ENCODE data around the gene ABLIM1.
A peak's percentile ranks its signal among the peaks of the same experiment; 100 is the strongest.
"Not testable (repeated sequence)": the region's sequence is repeated elsewhere in the genome, so short reads cannot be mapped to it uniquely, and the experiment has no call there.

The ABLIM1 gene

GRCh38 chr10:114658175-114658574 lies at the start of gene ABLIM1:
ABLIM1 (minus strand) TSS chr10:114658275; CDS start chr10:114658200, 75 bp downstream.
- no peak for DNase-seq (ENCODE audit: low read depth, low spot score)

DNA sequence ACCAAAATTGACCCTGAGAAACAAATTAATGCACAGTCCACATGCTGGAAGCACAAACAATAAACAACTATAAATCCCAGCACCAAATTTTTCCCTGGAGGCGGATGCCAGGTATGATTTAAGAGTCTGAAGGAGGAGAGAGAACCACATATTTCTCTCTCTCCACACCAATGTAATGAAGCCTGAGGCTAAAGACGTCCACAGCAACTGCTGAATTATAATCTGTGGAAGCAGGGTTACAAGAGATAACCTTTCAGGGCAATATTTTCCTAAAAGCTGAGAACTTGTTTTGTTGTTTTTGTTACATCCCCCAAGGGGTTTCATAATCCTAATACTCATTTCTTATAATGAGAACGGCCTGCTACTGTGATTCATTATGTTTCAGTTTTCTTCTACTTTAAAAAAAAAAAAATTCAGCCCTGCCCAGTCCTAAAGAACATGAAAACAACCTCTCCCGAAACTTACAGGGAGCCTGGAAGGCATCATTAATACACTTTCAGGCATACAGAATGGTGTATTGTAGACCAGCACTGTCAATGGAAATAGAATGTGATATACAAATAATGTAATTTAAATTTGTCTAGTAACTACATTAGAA lies 48.5 kb upstream of the ABLIM1 start:
- DNase-seq (ENCODE audit: low read depth, low spot score) = no peak

- DNase-seq (ENCODE audit: low read depth, low spot score) = no peak
Observed at GRCh38 chr10:114704679-114705078, 46.6 kb upstream of the ABLIM1 start.

- no peak for DNase-seq (ENCODE audit: low read depth, low spot score)
Observed at GRCh38 chr10:114703377-114704107, 45.5 kb upstream of the ABLIM1 start.

- no peak for DNase-seq (ENCODE audit: low read depth, low spot score)
Observed at GRCh38 chr10:114698271-114699061, 40.4 kb upstream of the ABLIM1 start.

GRCh38 chr10:114697061-114697598 lies 39.1 kb upstream of the ABLIM1 start:
- no peak for DNase-seq (ENCODE audit: low read depth, low spot score)

DNA sequence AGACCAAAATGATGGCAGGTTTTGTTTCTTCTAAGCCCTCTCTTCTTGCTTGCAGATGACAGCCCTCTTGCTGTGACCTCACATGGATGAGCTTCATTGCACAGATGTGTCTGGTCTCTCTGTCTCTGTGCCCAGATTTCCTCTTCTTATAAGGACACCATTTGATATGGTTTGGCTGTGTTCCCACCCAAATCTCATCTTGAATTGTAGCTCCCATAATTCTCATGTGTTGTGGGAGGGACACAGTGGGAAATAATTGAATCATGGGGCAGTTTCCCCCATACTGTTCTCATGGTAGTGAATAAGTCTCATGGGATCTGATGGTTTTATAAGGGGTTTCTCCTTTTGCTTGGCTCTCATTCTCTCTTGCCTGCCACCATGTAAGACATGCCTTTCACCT lies 38.2 kb upstream of the ABLIM1 start:
- DNase-seq (ENCODE audit: low read depth, low spot score) = not testable (repeated sequence)

DNA sequence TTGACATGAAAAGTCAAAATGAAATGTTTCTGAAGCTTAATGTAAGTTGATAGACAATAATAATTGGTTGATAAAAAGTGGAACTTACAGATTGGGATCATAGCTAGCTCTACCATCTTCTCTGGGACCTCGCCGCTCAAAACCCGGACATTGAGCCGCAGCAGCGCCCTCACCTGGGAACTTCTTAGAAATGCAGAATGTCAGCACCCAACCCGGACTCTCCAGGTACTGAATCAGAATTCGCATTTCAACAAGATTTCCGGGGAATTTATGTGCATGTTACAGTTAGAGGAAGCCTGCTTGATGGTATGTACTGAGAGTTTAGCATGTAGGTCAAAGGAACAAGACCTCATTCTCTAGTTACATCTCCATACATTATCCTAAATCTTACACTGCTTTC lies 36.7 kb upstream of the ABLIM1 start:
- DNase-seq (ENCODE audit: low read depth, low spot score) = no peak

- DNase-seq (ENCODE audit: low read depth, low spot score) = no peak
Observed at GRCh38 chr10:114694062-114694461, 36.0 kb upstream of the ABLIM1 start.

- DNase-seq (ENCODE audit: low read depth, low spot score) = no peak
Observed at GRCh38 chr10:114691442-114691941, 33.4 kb upstream of the ABLIM1 start.

GRCh38 chr10:114688786-114689185 lies 30.7 kb upstream of the ABLIM1 start:
- DNase-seq (ENCODE audit: low read depth, low spot score) = no peak

GRCh38 chr10:114687459-114687858 lies 29.4 kb upstream of the ABLIM1 start:
- no peak for DNase-seq (ENCODE audit: low read depth, low spot score)

DNA sequence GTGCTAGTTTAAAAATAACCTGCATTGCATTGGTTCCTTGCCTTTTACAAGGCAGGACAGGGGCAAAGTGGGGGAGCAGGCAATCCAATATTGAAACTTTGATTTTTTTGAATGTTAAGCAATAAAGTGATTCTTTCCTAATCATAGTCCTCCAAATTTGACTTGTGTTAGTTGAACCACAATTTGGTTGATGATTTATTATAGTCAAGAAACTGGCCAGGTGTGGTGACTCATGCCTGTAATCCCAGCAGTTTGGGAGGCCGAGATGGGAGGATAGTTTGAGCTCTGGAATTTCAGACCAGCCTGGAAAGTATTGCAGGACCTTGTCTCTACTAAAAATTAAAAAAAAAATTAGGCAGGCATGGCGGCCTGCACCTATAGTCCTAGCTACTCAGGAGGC lies 27.9 kb upstream of the ABLIM1 start:
- DNase-seq (ENCODE audit: low read depth, low spot score) = no peak

- DNase-seq (ENCODE audit: low read depth, low spot score) = no peak
Observed at GRCh38 chr10:114685456-114685855, 27.4 kb upstream of the ABLIM1 start.

- DNase-seq (ENCODE audit: low read depth, low spot score) = no peak
Observed at GRCh38 chr10:114684822-114685209, 26.7 kb upstream of the ABLIM1 start.

- DNase-seq (ENCODE audit: low read depth, low spot score) = no peak
Observed at GRCh38 chr10:114684084-114684821, 26.2 kb upstream of the ABLIM1 start.

DNA sequence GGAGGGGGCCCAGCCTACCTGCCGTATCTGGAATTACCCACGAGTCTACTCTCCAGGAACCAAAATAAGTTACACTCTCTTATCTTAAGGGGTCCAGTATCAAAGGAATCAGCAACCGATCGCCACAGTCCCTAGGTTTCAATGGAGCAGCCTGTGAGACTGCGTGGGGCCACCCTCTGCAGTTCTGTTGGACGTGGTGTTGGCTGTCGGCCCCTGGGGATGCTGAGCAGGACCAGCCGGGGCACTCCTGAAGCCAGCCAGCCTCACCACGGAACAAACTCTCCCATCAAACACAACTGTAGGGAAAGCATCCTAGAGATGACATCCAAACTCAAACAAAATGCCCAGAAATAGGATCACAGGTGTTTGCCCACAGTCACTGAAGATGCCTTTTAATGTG lies 25.5 kb upstream of the ABLIM1 start:
- no peak for DNase-seq (ENCODE audit: low read depth, low spot score)

- DNase-seq (ENCODE audit: low read depth, low spot score) = no peak
Observed at GRCh38 chr10:114683162-114683561, 25.1 kb upstream of the ABLIM1 start.

DNA sequence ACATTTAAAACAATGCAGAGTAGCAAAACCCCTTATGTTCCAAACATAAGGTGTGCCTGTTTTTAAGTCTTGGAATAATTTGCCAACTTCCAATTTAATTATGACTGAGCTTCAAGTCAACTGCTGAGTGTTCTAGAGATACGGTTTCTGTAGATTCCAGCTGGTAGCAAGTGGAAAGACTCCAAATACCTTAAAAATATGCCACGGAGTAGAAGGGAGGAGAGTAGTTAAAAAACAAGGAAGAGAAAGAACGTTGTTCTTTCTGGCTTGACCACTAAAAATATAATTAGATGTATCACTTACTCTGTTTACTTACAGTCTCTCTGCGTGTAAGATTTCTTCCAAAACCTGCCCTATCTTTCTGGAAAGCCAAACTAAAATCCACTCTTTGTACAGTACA lies 24.5 kb upstream of the ABLIM1 start:
- no peak for DNase-seq (ENCODE audit: low read depth, low spot score)

- DNase-seq (ENCODE audit: low read depth, low spot score) = no peak
Observed at GRCh38 chr10:114682121-114682520, 24.0 kb upstream of the ABLIM1 start.

DNA sequence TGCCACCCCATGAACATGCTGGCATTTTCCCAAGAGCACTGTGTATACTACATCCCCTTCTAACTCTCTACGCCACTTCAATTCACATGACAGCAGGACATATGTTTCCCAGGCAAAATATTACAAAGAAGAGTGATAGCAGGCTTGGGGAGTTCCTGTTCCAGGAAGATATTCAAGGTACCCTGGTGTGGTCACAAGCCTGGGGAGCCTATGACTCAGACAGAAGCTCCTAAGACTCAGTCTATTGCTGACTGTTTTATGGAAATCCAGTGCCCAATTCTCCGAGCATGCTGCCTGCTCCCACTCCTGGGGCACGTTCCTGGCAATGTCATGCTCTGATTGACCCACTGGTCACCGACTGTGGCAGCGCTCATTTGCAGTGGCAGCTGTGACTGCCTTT lies 23.5 kb upstream of the ABLIM1 start:
- DNase-seq (ENCODE audit: low read depth, low spot score) = peak; percentile 76
